Stimulated activated CD8-positive, alpha-beta memory T cell treated with anti-CD3 and anti-CD28 coated beads, Interleukin-4, amount 100 ng/mL, for 1 hour (primary cell): Measurements from ENCODE around the gene CDH4.

Source experiments
- DNase-seq, 2 donors: peaks; one replicate each; pipeline ENCODE4 v3.0.0-alpha.2; 2020; ENCODE audit warnings: low read depth in 2 of 2, low spot score in 1 of 2

The CDH4 gene

DNA sequence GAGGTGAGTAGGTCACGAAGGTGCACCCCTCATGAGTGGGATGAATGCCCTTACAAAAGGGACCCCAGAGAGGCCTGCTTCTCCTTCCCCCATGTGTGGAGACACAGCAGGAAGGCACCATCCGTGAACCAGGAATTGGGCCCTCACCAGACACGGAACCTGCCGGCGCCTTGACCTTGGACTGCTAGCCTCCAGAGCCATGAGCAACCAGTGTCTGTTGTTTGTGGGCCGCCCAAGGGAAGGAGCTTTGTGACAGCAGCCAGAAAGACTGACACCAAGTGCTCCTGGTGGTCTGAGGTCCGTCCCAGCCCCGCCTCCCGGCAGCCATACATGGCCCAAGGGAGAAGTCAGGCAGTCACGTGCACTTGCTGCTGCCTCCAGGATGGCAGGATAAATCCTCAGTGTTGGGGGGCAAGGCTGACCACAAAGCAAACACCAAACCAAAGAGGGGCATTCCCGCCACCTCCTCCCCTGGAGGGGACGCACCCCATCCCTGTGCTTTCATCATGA, 29.3 kb downstream of the CDH4 start:
- no peak for DNase-seq

DNA sequence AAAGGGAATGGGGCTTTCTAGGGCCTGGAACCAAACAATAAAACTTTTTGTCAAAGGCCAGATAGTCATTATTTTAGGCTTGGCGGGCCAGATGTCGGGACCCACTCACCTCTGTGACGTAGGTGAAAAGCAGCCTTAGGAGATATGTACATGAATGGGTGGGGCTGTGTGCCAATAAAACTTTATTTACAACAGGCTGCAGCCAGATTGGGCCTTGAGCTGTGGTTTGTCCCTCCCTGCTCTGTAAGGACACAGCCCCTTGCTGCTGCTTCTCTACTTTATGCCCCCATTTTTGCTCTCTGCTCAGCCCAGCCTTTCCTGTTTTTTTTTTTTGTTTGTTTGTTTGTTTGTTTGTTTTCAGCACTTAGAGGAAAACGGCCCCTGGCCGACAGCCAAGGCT, 32.7 kb downstream of the CDH4 start:
- no peak for DNase-seq

DNA sequence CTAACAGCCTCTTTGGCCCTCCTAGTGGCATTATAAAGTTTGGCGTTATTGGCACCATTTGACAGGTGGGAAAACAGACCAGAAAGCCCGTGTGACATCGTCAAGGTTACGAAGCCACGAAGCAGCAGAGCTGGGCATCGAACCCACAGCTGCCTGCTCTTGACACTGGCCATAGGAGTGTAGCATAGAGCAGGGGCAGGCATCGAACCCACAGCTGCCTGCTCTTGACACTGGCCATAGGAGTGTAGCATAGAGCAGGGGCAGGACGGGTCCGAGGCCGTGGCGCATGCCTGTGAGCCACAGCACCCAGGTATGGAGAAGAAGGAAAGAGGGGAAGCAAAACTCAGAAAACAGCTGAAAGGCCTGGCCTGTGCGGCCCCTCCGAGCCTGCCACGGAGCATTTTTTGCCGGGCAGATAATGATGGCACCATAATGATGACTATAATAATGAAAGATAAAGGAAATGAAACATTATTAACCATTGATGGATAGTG, 33.1 kb downstream of the CDH4 start:
- no peak for DNase-seq

DNA sequence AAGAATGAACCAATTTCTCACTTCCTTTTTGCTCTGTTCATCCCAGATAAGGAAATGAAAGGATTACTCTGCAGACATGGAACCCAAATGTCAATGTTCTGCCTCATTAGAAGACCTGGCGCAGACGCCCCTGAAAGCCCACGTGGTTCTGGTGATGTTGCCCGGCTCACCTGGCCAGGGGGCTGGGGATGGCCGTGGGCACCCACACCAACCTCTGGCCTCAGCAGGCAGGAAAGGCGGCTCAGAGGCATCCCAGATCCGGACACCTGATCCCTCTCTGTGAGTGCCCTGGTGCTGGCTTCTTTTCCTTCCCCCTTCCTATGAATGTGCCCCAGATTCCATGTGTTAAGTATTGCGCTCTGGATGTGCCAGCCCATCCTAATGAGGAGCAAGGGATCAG, 33.6 kb downstream of the CDH4 start:
- no peak for DNase-seq

DNA sequence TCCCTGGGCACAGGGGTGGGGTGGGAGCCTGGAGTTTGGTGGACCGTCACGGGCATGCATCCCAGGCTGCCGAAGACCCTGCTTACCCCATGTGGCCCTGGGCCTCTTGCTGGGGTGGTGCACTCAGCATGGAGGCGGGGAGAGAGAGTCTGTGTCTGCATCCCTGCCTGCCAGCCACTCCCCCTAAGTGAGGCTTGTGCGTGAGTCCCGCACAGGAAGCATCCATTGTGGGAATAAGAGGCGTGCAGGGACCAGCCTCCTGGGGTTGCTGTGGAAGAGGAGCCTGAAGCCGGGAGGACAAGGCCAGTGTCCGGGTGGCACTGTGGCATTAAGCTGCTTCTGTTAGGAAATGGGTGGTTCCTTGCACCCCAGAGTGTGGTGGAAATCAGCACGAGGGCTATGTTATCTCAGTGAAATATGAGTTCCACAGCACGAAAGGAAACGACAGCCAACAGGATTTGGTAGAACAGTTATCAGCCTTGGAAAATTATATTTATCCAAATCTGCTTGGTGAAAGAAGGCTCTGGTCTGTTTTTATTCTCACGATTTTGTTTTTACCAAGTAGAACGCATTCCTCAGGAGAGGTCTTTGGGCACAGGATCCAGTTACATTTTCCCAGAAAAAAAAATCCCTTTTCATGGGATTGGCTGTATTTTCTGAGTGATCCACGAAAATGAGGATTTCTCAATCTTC, 35.7 kb downstream of the CDH4 start:
- no peak for DNase-seq

DNA sequence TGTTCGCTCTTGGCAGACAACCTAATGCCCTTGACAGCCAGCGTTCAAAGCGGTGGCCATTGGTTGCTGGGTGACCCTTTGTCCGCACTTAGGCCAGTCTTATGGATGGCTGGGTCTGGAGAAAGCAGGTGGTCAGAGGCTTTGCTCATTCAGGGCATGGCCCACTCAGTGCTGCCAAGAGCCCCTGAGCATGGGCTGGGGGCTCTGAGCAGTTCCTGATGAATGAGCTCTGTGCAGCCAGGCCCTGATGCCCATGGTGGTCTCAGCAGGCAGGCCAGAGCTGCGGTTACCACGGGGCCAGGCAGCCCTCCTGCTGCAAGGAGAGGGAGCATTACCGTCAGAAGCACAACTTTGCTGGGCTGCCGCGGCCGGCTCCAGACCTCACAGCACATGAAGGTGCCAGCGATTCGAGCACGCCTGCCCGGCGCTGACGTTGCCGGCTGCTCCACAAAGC, 36.3 kb downstream of the CDH4 start:
- DNase-seq = no peak

DNA sequence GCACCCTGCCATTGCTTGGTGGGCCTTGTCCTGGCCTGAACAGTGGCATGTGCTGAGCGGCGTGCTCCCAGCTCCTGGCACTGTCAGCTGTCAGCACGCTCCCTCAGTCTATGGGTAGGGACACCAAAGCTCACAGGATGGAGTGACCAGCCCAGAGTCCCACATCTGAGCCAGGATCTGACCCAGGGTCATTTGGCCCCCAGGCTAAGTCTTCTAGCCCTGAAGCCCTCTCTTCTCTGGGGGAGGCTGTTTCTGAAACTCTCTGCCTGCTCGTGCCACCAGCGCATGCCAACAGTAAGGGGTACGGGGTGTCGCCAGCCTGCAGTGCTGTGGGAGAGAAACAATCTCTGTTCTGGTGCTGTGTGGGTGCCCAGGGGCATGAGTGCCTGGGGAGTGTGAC, 37.1 kb downstream of the CDH4 start:
- DNase-seq = no peak

DNA sequence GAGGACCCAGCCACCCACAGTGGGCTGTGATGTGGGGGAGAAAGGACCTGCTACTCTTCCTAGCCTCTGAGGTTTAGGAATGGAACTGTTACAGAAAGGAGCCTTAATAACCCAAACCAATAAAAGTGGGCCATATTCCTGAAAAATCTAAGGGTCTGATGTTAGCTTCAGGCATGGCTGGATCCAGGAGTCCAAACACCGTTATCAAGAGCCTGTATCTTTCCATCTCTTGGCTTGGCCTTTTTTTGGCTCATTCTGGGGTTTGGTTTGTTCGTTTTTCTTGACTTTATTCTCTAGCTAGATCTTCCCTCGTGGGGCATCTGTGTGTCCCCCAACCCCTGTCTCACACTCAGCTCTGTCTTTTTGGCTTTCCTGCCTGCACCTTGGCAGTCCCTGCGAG, 38.7 kb downstream of the CDH4 start:
- no peak for DNase-seq

DNA sequence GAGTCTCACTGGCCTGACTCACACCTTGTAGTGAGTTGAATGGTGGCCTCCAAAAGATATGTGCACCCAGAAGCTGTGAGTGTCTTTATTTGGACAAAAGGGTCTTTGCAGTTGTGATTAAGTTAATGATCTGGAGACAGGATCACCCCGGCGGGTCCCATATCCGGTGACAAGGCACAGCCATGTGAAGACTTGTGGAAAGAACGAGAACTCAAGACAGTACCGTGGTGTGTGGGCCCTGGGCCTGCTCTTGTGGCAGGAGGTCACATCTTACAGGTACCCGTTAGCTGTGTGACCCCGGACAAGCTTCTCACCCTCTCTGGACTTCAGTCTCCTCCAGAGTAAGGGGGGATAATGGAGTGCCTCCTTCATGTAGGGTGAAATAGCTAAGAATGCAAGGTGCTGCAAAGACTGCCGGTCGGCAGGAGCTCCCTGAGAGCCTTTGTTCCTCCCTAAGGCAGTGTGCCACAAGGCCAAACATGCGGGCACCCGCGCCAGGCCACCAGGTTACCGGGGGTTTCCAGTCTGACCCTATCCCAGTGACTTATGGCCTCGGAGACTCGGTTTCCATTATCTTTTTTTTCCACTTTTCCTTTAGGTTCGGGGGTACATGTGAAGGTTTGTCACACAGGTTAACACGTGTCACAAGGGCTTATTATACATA, 39.2 kb downstream of the CDH4 start:
- DNase-seq = no peak

DNA sequence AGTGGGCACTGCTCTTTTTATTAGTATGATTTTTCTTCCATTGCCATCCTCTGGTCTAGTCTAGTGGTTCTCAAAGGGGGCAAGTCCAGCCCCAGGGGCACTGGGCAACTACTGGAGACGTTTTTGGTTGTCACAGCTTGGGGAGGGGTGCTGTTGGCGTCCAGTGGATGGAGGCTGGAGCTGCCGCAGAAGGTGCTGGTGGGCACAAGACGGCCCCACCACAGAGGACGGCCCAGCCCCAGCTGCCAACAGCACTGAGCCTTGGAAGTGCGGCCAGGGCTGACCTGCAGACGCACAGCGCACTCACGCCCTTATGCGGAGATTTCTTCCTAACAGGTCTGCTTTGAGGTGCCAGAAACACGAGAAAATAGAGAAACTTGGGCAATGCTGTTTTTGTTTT, 40.3 kb downstream of the CDH4 start:
- no peak for DNase-seq

DNA sequence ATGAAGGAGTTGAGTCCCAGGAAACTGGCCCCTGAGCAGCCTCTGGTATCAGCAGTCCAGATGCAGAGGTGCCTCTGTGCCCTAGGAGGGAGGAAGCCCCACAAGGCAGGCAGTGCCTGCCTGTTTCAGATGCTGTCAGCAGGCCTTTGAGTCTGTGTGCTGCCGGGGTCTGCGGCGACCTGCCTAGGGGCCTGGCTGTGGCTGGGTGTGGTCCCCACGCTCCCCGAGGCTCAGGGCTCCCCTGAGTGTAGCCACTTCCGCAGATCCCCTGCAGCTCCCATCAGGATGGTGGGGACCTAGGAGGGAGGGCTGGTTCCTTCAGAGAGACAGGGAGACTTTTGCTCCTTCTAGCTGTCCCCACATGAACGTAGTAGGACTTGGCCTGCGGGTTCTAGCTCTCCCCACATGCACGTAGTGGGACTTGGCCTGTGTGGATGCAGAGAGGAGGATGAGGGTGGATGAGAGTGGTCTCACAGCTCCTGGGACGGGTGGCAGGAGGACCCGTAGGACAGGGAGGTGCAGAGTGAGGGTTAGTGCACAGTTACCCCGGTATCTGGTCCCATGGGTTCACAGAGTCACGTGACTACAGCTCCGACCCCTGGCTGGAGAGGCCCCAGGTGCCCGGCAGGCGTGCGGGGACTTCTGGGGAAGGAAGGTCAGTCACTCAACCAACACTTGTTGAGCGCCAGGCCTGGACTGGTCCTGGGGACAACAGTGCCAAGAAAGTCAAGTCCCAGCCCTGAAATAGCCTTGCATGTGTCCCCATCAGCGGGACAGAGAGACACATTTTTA, 41.0 kb downstream of the CDH4 start:
- DNase-seq = no peak

DNA sequence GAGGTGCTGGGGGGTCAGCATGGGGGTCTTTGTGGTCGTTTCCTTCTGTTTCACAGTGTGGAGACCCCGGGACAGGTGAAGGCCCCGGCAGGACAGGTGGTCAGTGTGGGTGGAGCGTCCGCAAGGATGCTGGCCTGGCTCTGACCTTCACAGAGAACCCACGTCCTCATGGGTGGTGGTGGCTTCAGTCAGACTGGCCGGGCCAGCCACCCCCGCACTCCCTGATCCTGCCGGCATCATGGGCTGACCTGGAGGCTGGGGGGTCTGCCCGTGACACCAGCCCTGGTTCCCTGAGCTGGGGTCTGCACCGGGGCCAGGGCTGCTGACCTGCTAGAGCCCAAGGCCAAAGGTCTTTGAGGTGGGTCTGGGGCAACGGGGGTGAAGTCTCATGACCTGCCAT, 41.9 kb downstream of the CDH4 start:
- DNase-seq = no peak

DNA sequence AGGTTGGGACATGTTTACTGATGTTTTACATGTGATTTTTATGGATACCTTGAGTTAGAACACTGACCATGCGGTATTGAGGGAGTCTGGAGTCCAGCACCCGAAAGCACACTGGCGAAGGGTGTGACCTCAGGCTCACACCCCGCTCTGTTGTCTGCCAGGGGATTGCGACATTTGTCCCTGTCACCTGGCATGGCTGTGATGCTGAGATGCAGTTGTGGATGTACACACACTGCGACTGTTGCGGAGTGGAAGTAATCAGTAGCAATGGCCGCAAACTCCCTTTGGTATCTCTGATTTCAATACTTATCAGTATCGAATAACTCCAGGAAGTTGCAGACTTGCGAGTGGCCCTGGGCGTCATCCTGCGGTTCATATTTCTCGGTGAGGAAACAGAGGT, 43.2 kb downstream of the CDH4 start:
- DNase-seq = no peak

DNA sequence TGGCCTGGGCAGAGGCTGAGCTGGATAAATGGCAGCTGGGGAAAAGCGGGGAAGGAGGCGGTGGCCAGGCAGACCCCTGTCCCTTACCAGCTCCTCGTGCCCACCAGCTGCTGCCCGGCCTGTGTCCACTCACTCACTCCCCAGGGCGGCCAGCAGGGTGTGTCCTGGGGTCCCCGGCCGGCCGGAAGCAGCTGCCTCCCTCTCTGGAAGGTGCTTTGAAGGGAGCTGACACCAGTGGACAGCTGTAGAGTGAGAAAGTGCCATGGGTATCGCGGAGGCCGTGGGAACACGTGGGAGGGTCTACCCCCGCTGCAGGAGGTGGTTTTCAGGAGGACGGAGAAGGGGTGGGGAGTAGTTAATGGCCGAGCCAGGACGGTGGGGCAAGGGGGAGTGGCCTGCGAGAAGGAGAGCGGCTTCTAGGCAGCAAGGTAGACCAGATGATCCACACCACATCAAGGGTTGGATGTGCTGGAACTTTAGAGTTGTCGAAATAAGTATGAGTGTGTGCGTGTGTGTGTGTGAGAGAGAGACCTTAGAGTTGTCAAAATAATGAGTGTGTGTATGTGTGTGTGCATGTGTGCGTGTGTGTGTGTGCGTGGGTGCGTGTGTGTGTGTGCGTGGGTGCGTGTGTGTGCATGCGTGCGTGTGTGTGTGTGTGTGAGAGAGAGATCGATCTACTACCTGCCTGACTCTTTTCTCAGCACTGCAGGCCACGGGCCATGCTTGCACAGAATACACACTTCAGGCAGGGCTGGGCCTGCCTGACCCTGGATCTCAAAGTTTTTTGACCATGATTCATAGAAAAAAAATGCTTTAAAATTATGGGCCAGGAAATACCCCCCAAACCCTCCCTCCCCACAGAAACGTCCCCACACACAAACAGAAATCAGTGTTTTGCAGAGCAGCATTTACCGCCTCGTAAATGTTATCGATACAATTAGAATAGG, 43.9 kb downstream of the CDH4 start:
- no peak for DNase-seq

DNA sequence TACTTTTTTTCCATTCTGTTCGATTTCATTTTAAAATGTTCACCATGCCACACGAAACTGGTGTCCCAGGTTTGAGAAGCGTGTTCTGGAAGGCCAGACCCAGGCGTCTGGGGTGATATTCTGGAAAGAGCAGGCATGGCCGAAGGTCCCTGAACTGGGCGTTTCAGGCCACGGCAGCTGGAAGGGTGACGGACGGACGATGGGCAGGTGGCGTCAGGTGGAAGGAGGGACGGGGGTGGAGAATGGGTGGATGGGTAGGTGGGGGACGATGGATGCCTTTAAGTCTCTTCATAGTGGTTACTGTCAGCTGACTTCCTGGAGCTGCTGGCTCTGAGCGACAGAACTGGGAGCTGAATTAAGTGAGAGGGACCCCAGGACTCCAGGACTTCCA, 44.6 kb downstream of the CDH4 start:
- no peak for DNase-seq

DNA sequence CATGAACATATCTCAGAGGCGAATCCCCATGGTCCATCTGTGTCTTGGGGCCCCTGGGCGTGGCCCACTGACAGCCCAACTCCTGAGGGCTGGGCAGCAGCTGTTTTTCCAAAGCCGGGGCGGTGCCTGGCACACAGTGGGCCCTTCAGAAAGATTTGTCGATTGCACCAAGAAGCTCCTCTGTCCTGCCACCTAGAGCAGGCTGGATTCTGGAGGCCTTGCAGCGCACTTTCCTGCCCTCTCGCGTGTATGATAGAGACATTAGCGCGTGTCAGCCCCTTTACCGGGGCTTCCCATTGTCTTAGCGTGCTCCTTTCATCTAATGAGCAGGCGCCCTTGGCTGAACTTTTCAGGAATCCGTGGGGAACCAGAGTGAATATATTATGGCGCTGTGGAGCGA, 45.4 kb downstream of the CDH4 start:
- DNase-seq = no peak

DNA sequence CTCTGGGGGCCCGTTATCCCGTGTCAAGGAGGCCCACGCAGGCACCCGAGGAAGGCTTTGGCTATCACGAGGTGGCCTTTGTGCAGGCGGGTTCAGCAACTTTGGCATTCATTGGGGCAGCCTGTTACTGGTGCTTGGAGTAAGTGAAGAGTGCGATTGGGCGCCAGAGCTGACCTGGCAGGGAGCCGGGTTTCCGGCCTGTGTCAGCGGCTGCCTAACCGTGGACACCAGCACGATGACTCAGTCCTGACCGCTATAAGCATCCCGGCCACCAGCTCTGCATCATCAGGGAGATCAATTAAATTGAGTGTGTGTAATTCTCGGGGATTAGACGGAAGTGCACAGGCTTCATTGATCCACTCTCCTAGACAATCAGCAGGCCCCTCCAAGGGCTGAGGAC, 45.9 kb downstream of the CDH4 start:
- no peak for DNase-seq

DNA sequence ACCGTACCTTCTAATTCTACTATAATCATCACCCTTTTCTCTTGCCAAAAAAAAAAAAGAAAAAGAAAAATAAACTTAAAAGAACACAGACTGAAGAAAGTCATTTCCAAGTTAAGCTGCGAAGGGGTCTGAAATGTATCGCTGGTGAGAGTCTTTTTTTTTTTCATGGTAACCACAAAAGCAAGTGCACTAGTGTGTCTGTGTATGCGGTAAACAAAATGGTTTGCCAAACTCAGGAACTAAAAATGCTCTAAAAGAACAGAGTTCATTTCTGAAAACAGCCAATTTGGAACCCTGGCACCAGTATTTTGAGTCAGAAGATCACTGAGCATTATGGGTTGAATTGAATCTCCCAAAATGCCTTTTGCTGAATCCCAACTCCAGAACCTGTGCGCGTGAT, 46.6 kb downstream of the CDH4 start:
- no peak for DNase-seq

DNA sequence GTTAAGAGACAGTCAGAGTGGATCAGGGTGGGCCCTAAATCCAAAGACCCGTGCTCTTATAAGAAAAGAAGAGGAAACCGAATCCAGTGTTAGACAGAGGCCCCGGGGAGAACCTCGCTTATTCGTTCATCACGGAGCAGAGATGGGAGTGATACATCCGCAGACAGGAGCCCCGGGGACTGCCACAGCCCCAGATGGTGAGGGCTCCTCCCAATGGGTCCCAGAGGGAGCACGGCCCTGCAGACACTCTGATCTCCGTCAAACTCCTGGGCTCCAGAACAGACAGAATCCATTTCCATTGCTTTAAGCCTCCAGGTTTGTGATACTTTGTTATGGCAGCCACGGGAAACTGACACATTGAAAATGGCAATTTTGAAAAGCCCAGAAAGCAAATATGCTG, 47.0 kb downstream of the CDH4 start:
- DNase-seq = no peak

DNA sequence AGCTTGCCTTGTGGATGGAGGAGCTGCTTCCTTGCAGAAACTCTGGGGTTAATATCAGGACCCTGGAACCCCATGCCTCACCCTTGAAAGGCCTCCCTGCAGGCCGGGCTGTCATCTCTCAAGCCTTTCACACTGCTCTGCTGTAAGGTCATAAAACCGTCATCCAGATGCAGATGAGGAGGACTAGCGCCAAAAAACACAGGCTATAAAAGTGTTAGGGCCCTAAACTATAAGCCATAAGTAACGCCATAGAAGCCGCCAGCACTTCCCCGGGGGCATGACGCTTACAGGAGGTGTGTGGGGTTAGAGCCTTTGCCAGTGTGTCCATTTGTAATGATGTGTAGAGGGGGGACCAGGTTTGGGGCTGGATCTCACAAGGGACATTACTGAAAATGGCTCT, 47.6 kb downstream of the CDH4 start:
- no peak for DNase-seq

DNA sequence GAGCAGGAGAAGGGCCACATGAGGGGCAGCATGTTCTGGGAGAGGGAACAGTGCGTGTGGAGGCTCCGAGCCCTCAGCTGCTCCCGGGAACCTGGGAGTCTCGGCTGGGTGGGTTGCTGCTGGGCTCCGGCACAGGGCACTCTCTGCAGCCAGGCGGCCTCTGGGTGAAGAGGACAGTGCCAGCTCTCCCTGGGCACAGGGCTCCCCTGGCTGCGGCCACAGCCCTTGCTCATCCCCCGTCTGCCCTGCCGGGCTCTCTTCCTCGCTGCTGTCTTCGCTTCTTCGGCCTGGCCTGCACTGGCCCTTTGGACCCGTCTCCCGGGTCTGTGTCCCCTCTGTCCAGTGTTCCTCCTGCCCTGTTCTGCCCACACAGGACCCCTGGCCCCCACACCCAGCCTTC, 48.2 kb downstream of the CDH4 start:
- no peak for DNase-seq
